Measurements from ENCODE around the gene MUS81. TPM values are rescaled to one million over a fixed set of nuclear protein-coding genes. Genes with fewer than 3 reads are reported as not detected.

The MUS81 gene
- total RNA-seq, 1 donor from 2014 or later: 47.6 TPM

GRCh38 chr11:65859812-65860277 is 388 bp upstream of the MUS81 start:
- no peak for DNase-seq (ENCODE audit: low read depth)

GRCh38 chr11:65861165-65861505 is 902 bp downstream of the MUS81 start:
- DNase-seq (ENCODE audit: low read depth): peak; percentile 22

DNA sequence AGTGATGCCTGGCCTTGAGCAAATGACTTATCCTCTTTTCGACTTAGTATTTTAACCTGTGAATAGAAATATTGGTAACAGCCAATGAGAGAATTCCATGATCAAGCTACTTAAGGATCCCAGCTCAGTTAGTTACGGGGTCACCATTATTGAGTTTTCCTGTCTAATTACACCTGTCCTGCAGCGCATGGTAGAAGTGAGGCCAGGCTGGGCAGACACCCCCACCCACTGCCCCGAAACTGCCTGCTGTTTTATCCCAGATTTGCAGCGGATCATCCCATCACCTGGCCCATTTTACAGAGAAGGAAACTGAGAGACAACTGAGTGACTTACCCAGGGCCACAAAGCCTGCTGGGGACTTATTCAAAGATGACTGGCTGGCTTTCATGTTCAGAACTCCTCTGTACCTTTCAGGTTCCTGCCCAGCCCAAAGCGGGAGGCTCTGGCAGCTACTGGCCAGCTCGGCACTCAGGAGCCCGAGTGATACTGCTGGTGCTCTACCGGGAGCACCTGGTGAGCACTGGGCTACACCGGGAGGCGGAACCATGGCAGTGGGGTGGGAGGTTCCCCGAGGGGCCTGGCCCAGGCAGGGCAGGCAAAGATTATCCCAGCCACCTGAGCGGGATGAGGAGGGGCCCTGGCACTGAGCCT is 1.4 kb downstream of the MUS81 start:
- no peak for DNase-seq (ENCODE audit: low read depth)

GRCh38 chr11:65862191-65862735 is 2.0 kb downstream of the MUS81 start:
- DNase-seq (ENCODE audit: low read depth): no peak

GRCh38 chr11:65862941-65863888 is 3.0 kb downstream of the MUS81 start:
- no peak for DNase-seq (ENCODE audit: low read depth)

DNA sequence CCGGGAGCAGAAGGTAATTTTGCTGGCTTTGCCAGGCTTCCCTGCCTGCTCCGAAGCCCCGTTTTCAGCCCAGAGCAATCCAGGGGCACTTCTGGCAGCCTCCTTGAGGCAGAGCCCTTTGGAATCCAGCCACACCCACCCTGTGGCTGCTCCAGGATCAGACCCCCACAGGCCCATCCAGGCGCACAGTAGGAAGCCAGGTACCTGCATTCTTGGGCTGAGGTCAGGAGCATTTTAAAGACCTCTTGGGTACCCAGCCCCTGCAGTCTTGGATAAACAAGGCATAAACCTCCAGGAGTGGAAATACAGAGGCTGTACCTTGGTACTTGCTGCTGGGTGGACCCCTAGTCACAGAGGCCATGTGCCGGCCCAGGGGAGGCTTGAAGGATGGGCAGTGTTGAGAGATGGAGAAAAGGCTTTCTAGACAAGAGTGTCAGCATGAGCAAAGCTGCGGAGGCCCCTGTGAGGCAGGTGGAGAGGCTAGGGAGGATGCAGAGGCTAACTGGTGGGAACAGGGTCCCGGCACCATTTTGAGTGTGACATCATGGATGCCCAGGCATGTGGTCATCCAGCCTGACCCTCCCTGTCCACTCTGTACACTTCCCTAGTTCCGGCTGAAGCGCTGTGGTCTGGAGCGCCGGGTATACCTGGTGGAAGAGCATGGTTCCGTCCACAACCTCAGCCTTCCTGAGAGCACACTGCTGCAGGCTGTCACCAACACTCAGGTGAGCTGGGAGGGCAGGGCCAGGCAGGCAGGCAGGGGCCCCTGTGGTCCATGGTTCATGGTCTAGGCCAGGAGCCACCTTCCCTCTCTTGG is 3.9 kb downstream of the MUS81 start:
- no peak for DNase-seq (ENCODE audit: low read depth)

DNA sequence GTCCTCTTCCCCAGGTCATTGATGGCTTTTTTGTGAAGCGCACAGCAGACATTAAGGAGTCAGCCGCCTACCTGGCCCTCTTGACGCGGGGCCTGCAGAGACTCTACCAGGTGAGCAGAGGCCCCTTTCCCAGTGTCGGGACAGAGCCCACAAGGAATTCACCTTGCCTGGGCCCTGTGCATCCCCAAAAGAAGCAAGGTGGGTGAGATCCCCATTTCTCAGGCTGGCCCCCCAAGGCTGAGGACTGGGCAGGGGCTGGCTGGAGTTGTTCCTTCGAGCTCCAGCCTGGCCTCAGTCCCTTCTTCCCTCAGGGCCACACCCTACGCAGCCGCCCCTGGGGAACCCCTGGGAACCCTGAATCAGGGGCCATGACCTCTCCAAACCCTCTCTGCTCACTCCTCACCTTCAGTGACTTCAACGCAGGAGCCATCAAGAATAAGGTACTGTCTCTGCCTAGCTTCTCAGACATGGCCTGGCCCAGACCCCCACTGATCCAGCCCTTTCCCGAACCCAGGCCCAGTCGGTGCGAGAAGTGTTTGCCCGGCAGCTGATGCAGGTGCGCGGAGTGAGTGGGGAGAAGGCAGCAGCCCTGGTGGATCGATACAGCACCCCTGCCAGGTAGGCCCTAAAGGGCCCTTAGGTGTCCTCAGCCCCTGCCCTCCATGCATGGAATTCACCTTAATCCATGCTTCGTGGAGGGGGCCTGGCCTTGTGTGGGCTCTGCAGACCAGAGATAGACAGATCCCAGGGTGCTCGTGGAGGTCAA is 4.7 kb downstream of the MUS81 start:
- no peak for DNase-seq (ENCODE audit: low read depth)

- DNase-seq (ENCODE audit: low read depth): no peak
Observed at GRCh38 chr11:65865550-65866172, 5.4 kb downstream of the MUS81 start.

GRCh38 chr11:65866509-65867283 is 6.5 kb downstream of the MUS81 start:
- no peak for DNase-seq (ENCODE audit: low read depth)

- no peak for DNase-seq (ENCODE audit: low read depth)
Observed at GRCh38 chr11:65867284-65868071, 7.2 kb downstream of the MUS81 start.

GRCh38 chr11:65868076-65868667 is 7.9 kb downstream of the MUS81 start:
- DNase-seq (ENCODE audit: low read depth): no peak

DNA sequence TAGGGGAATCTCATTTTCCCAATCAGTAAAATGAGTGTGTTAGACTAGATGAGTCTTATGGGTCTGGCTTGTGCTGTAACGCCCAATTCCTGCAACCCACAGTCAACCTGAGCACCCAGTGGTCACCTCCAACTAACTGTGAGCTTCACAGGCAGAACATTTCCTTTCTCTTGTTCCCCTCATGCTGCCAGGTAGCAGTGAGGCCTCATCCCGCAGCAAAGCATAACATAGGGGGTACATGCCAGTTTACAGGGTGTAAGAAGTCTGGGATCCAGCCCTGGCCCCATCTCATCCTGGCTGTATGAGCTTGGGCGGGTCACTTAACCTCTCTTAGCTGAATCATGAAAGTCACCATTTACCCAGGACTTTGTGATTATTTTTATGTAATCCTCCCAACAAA is 8.7 kb downstream of the MUS81 start:
- DNase-seq (ENCODE audit: low read depth): no peak

- no peak for DNase-seq (ENCODE audit: low read depth)
Observed at GRCh38 chr11:65869643-65870306, 9.5 kb downstream of the MUS81 start.

DNA sequence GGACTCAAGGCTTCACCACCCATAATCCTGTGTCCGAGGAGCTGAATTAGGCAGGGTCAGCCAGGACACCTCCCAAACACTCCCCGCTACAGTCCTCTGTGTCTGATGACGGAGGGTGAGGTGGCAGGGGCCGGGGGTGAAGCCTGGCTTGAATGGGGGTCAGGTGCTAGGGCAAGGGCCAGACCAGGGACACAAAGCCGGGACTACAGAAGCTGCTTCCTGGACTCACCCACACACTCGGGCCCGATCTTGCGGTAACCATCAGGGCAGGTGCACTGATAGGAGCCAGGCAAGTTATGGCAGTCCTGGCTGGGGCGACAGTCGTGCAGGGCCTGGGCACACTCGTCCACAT is 10.1 kb downstream of the MUS81 start:
- no peak for DNase-seq (ENCODE audit: low read depth)

DNA sequence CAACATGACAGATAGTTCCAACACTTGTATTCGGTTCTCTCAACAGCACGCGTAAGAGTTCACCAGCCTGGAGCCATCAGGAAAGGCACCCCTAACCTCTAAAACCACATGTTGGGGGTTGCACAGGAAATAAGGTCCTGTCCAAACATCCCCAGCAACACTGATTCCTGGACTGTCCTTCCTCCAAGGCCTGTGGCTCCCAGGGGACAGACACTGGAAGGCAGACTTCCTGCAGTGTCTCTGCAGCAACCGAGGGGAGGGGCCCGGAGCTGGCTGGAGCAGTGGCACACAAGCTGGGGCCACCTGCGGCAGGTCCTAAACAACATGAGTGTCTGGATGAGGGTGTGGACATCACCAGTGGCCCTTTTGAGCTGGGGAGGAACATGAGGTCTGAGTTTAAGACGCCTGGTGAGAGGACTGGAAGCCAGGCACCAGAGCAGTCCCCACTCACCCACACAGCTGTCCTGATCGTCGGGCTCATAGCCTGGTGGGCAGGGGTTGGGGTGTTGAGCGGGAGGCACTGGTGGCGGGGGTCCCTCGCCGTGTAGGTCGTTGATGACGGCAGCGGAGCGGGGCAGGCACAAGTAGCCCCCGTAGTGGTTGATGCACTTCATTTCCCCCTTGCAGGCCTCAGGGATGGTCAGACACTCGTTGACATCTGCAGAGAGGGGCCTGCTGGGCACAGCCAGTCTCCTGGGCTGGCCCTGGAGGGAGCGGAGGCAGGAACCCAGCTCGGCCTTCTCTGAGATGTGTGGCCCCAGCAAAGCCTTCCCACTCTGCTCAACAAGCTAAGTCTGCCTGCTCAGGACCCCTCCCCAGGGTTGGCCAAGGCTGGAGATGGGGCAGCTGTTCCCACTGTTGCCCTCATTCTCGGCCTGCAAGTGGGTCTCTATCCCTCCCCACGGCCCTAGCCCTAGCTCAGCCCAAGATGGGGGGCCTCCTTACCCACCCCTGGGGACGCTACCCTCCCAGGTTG is 10.8 kb downstream of the MUS81 start:
- DNase-seq (ENCODE audit: low read depth): no peak

DNA sequence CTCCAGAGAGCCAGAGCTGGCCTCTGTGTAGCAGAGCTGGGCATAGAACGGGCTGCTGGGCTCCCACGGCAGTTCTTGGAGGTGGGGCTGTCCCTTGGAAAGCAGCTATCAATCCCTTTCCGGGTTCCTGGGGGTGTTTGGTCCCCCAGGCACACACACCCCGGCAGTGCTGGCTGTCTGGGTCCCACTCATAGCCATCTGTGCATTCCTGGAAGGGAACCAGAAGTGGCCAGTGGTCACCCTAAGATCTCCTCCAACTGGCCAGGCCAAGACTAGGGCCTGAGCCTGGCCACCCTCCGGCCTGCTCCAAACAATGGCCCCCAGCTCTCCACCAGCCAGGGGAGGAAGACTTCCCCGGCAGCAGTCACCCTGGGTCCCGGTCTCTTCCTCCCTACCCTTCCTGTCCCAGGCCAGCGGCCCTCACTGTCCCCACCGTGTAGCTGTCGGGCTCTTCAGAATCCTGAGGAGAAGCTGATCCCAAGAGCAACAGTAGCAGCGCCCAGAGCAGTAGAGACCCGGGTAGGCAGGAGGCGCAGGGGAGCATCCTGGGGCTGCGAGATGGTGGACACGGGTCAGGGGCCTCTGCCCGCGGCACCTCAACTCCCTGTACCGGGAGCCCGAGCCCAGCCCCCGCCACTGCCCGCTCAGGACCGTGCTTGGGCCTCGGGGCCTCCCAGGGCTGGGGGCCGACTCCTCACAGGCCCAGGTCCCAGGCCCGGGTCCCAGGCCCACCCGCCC is 11.7 kb downstream of the MUS81 start:
- peak; percentile 64 for DNase-seq (ENCODE audit: low read depth)
